GM12874 (cell line): ENCODE measurements around the gene VPS13A.

ENCODE experiments used
- CTCF ChIP-seq: IDR thresholded peaks from 2 replicates; pipeline ENCODE4 v1.5.1; 2011; ENCODE audit warnings: low read depth, mild to moderate bottlenecking, control low read depth, low read length, moderate library complexity; ENCODE audit not compliant: insufficient read depth

VPS13A gene

GRCh38 chr9:77156646-77157371 is 20.5 kb upstream of the VPS13A start:
- no peak for TF ChIP-seq CTCF

GRCh38 chr9:77158772-77159513 is 18.4 kb upstream of the VPS13A start:
- TF ChIP-seq CTCF, result no peak

- TF ChIP-seq CTCF, result no peak
Observed at GRCh38 chr9:77161191-77161590, 16.1 kb upstream of the VPS13A start.

GRCh38 chr9:77161966-77162365 is 15.4 kb upstream of the VPS13A start:
- no peak for TF ChIP-seq CTCF

GRCh38 chr9:77162366-77162765 is 15.0 kb upstream of the VPS13A start:
- no peak for TF ChIP-seq CTCF

- TF ChIP-seq CTCF, result no peak
Observed at GRCh38 chr9:77163884-77164283, 13.4 kb upstream of the VPS13A start.

- no peak for TF ChIP-seq CTCF
Observed at GRCh38 chr9:77166193-77166592, 11.1 kb upstream of the VPS13A start.
